Right lobe of liver (tissue), 4 donors: ENCODE data around the gene LRIG3.

ENCODE experiments used
- POLR2A ChIP-seq: fragments of 450-650 bp; IDR thresholded peaks from one replicate; pipeline ENCODE4 v1.6.1; 2017; ENCODE audit warnings: antibody characterized with exemption, mild to moderate bottlenecking
- TF ChIP-seq, protein P1 (sequence below), 4 donors: fragments of 200-600 bp in 3 of 4; fragments of 450-650 bp in 1 of 4; IDR thresholded peaks; one replicate each; pipeline versions ENCODE4 v1.5.1 to v1.8.0; 2016 to 2022; ENCODE audit warnings: antibody characterized with exemption in 4 of 4, mild to moderate bottlenecking in 2 of 4
- donor health status: DM: no; HTN: no; CAD: no.
- donor health status: DM: no; HTN: no; CAD: no.
- donor health status: DM: no; HTN: yes; CAD: no.

DNA sequence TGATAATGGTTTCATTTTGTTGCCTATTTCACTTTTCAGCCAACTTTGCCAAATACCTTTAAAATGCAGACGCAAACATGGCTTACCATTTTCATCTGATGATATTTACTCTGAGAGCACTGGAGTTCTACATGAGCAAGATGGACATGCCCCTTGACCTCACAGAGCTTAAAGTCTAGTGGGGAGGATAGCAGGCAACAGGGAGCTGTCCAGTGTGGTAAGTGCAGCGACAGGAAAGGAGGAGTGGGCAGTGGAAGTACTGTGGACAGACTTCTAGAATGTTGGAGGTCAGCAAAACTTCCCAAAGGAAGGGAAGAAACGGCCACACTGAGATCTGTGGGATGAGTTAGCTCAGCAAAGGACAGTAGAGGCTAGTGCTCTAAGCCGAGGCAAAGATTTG, 25.3 kb downstream of the LRIG3 start:
- no peak for TF ChIP-seq POLR2A
- TF ChIP-seq, protein P1, sequence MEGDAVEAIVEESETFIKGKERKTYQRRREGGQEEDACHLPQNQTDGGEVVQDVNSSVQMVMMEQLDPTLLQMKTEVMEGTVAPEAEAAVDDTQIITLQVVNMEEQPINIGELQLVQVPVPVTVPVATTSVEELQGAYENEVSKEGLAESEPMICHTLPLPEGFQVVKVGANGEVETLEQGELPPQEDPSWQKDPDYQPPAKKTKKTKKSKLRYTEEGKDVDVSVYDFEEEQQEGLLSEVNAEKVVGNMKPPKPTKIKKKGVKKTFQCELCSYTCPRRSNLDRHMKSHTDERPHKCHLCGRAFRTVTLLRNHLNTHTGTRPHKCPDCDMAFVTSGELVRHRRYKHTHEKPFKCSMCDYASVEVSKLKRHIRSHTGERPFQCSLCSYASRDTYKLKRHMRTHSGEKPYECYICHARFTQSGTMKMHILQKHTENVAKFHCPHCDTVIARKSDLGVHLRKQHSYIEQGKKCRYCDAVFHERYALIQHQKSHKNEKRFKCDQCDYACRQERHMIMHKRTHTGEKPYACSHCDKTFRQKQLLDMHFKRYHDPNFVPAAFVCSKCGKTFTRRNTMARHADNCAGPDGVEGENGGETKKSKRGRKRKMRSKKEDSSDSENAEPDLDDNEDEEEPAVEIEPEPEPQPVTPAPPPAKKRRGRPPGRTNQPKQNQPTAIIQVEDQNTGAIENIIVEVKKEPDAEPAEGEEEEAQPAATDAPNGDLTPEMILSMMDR (IDR thresholded peaks at IDR 0.05), result no peak
